GM23338 (cell line): ENCODE results near the gene DYRK3.

Experiments used
- CREB1 ChIP-seq: fragments of 250-450 bp; sonication (Bioruptor Pico); IDR thresholded peaks from 2 replicates; pipeline ENCODE4 v1.5.0; 2020; ENCODE audit warnings: low read depth, mild to moderate bottlenecking, moderate library complexity
- CTCF ChIP-seq, 2 experiments: fragments of 200-600 bp in 1 of 2; sonication (generic) in 1 of 2; conservative IDR thresholded peaks; 2 replicates each; pipeline versions ENCODE4 v1.5.1 to v1.6.1; 2016 to 2017; ENCODE audit warnings: antibody characterized with exemption in 2 of 2, low read depth in 2 of 2, mild to moderate bottlenecking in 2 of 2, moderate library complexity in 1 of 2
- EZH2 ChIP-seq: fragments of 200-600 bp; sonication (generic); IDR thresholded peaks from one replicate; pipeline ENCODE4 v1.8.0; 2017; ENCODE audit warnings: antibody characterized with exemption, mild to moderate bottlenecking, low read depth; ENCODE audit not compliant: unreplicated experiment
- EZH2phosphoT487 ChIP-seq: fragments of 200-600 bp; sonication (generic); IDR thresholded peaks from one replicate; pipeline ENCODE4 v1.8.1; 2018; ENCODE audit warnings: antibody characterized with exemption; ENCODE audit not compliant: unreplicated experiment
- JUNB ChIP-seq: IDR thresholded peaks from one replicate; pipeline ENCODE4 v1.6.1; 2016; ENCODE audit warnings: antibody characterized with exemption; ENCODE audit not compliant: unreplicated experiment
- NANOG ChIP-seq: IDR thresholded peaks from 2 replicates; pipeline ENCODE4 v1.6.1; 2016; ENCODE audit warnings: antibody characterized with exemption, borderline replicate concordance
- POLR2AphosphoS5 ChIP-seq: IDR thresholded peaks from 2 replicates; pipeline ENCODE4 v1.6.1; 2016; ENCODE audit warnings: antibody characterized with exemption, low read depth
- STAT1 ChIP-seq: IDR thresholded peaks from one replicate; pipeline ENCODE4 v1.6.1; 2016; ENCODE audit warnings: antibody characterized with exemption; ENCODE audit not compliant: unreplicated experiment
- ZNF114 ChIP-seq: fragments of 250-450 bp; sonication (Bioruptor Pico); IDR thresholded peaks from 2 replicates; pipeline ENCODE4 v1.5.0; 2020; ENCODE audit warnings: mild to moderate bottlenecking, moderate library complexity
- ZNF331 ChIP-seq: fragments of 250-450 bp; sonication (Bioruptor Pico); IDR thresholded peaks from 2 replicates; pipeline ENCODE4 v1.5.0; 2020; ENCODE audit warnings: low read depth, mild to moderate bottlenecking, moderate library complexity
- ZNF462 ChIP-seq: fragments of 250-450 bp; sonication (Bioruptor Pico); IDR thresholded peaks from 2 replicates; pipeline ENCODE4 v1.5.0; 2020; ENCODE audit warnings: mild to moderate bottlenecking, moderate library complexity
- TF ChIP-seq, protein P1 (sequence below): IDR thresholded peaks from 2 replicates; pipeline ENCODE4 v1.6.1; 2016; ENCODE audit warnings: antibody characterized with exemption
- TF ChIP-seq, protein P2 (sequence below): IDR thresholded peaks from one replicate; pipeline ENCODE4 v1.6.1; 2018; ENCODE audit warnings: antibody characterized with exemption; ENCODE audit not compliant: unreplicated experiment

DNA sequence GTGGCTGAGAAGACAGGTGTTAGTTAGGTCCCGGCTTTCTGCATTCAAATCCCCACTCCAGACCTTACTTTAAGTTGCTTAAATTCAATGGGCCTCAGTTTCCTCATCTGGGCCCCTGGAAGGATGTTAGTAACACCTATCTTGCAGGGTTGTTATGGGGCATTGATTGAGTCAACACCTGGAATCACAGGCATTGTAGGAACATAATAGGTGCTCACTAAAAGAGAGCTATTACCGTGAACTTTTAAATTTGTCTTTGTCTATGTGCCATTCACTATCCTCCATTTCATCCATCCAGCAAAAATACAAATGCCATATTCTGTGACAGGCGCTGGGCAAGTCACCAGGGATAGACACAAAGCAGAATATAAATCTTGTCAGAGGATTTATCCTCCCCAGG is 38.9 kb downstream of the DYRK3 start:
- TF ChIP-seq CTCF (conservative IDR thresholded peaks at IDR 0.05; ENCODE audit: low read depth in 2 of 2) (no peak), EZH2phosphoT487 (no peak), POLR2AphosphoS5 (no peak), EZH2 (no peak), JUNB (no peak), ZNF114 (CRISPR knock-in tag) (no peak), ZNF462 (CRISPR knock-in tag) (no peak), STAT1 (no peak), ZNF331 (no peak), NANOG (no peak), CREB1 (CRISPR knock-in tag) (no peak)
- TF ChIP-seq, protein P1, sequence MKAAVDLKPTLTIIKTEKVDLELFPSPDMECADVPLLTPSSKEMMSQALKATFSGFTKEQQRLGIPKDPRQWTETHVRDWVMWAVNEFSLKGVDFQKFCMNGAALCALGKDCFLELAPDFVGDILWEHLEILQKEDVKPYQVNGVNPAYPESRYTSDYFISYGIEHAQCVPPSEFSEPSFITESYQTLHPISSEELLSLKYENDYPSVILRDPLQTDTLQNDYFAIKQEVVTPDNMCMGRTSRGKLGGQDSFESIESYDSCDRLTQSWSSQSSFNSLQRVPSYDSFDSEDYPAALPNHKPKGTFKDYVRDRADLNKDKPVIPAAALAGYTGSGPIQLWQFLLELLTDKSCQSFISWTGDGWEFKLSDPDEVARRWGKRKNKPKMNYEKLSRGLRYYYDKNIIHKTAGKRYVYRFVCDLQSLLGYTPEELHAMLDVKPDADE, result no peak
- TF ChIP-seq, protein P2, sequence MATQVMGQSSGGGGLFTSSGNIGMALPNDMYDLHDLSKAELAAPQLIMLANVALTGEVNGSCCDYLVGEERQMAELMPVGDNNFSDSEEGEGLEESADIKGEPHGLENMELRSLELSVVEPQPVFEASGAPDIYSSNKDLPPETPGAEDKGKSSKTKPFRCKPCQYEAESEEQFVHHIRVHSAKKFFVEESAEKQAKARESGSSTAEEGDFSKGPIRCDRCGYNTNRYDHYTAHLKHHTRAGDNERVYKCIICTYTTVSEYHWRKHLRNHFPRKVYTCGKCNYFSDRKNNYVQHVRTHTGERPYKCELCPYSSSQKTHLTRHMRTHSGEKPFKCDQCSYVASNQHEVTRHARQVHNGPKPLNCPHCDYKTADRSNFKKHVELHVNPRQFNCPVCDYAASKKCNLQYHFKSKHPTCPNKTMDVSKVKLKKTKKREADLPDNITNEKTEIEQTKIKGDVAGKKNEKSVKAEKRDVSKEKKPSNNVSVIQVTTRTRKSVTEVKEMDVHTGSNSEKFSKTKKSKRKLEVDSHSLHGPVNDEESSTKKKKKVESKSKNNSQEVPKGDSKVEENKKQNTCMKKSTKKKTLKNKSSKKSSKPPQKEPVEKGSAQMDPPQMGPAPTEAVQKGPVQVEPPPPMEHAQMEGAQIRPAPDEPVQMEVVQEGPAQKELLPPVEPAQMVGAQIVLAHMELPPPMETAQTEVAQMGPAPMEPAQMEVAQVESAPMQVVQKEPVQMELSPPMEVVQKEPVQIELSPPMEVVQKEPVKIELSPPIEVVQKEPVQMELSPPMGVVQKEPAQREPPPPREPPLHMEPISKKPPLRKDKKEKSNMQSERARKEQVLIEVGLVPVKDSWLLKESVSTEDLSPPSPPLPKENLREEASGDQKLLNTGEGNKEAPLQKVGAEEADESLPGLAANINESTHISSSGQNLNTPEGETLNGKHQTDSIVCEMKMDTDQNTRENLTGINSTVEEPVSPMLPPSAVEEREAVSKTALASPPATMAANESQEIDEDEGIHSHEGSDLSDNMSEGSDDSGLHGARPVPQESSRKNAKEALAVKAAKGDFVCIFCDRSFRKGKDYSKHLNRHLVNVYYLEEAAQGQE, result no peak
